ENCODE measurements around the gene CHTF8.

The CHTF8 gene

GRCh38 chr16:69072640-69072974 lies 59.8 kb downstream of the CHTF8 start:
- no peaks in the 10 kb centered on the region for H3K9me3 ChIP-seq (ENCODE audit: insufficient read depth, low read depth, low read length)
- H3K9ac ChIP-seq (ENCODE audit: low read depth, low read length, poor library complexity, severe bottlenecking): no peak overlapping the region
- H3K4me2 ChIP-seq (ENCODE audit: low read depth, low read length, poor library complexity, severe bottlenecking): peak overlapping the region; percentile 26
- H3K9me2 ChIP-seq (replicated peaks; ENCODE audit: low read depth, low read length): no peaks in the 10 kb centered on the region
- H3K4me1 ChIP-seq (ENCODE audit: insufficient read depth, low read length, poor library complexity, severe bottlenecking): no peaks in the 10 kb centered on the region
- H3K4me3 ChIP-seq (ENCODE audit: low read length, poor library complexity, severe bottlenecking): no peak overlapping the region
- no peaks in the 10 kb centered on the region for H3K27me3 ChIP-seq (ENCODE audit: insufficient read depth, low read length, poor library complexity, severe bottlenecking)
- H2AFZ ChIP-seq (ENCODE audit: low read length): no peak overlapping the region
- no peaks in the 10 kb centered on the region for H4K20me1 ChIP-seq (ENCODE audit: insufficient read depth, low read length, poor library complexity, severe bottlenecking)
- no peak for TF ChIP-seq CTCF (conservative IDR thresholded peaks at IDR 0.05; ENCODE audit: low read length)
- TF ChIP-seq EZH2phosphoT487 (IDR thresholded peaks at IDR 0.05; ENCODE audit: borderline replicate concordance): no peak
- H3K36me3 ChIP-seq (ENCODE audit: insufficient read depth, low read length): no peaks in the 10 kb centered on the region
- no peaks in the 10 kb centered on the region for H3K79me2 ChIP-seq (ENCODE audit: insufficient read depth, low read length)
- H3F3A ChIP-seq (ENCODE audit: low read depth): no peaks in the 10 kb centered on the region

GRCh38 chr16:69071036-69071435 lies 61.4 kb downstream of the CHTF8 start:
- no peak overlapping the region for H3K4me2 ChIP-seq (ENCODE audit: low read depth, low read length, poor library complexity, severe bottlenecking)
- H3K9ac ChIP-seq (ENCODE audit: low read depth, low read length, poor library complexity, severe bottlenecking): no peak overlapping the region
- H3K4me3 ChIP-seq (ENCODE audit: low read length, poor library complexity, severe bottlenecking): no peak overlapping the region
- no peaks in the 10 kb centered on the region for H3K79me2 ChIP-seq (ENCODE audit: insufficient read depth, low read length)
- H3K9me2 ChIP-seq (replicated peaks; ENCODE audit: low read depth, low read length): no peaks in the 10 kb centered on the region
- H3K36me3 ChIP-seq (ENCODE audit: insufficient read depth, low read length): no peaks in the 10 kb centered on the region
- no peaks in the 10 kb centered on the region for H4K20me1 ChIP-seq (ENCODE audit: insufficient read depth, low read length, poor library complexity, severe bottlenecking)
- H3K4me1 ChIP-seq (ENCODE audit: insufficient read depth, low read length, poor library complexity, severe bottlenecking): no peaks in the 10 kb centered on the region
- no peaks in the 10 kb centered on the region for H3K27me3 ChIP-seq (ENCODE audit: insufficient read depth, low read length, poor library complexity, severe bottlenecking)
- TF ChIP-seq CTCF (conservative IDR thresholded peaks at IDR 0.05; ENCODE audit: low read length): no peak
- TF ChIP-seq EZH2phosphoT487 (IDR thresholded peaks at IDR 0.05; ENCODE audit: borderline replicate concordance): no peak
- no peaks in the 10 kb centered on the region for H3K9me3 ChIP-seq (ENCODE audit: insufficient read depth, low read depth, low read length)
- no peak overlapping the region for H2AFZ ChIP-seq (ENCODE audit: low read length)
- no peaks in the 10 kb centered on the region for H3F3A ChIP-seq (ENCODE audit: low read depth)

- no peaks in the 10 kb centered on the region for H3K79me2 ChIP-seq (ENCODE audit: insufficient read depth, low read length)
- H4K20me1 ChIP-seq (ENCODE audit: insufficient read depth, low read length, poor library complexity, severe bottlenecking): no peaks in the 10 kb centered on the region
- H3K9me3 ChIP-seq (ENCODE audit: insufficient read depth, low read depth, low read length): no peaks in the 10 kb centered on the region
- no peaks in the 10 kb centered on the region for H3K4me1 ChIP-seq (ENCODE audit: insufficient read depth, low read length, poor library complexity, severe bottlenecking)
- no peaks in the 10 kb centered on the region for H3K36me3 ChIP-seq (ENCODE audit: insufficient read depth, low read length)
- H3K9me2 ChIP-seq (replicated peaks; ENCODE audit: low read depth, low read length): no peaks in the 10 kb centered on the region
- TF ChIP-seq CTCF (conservative IDR thresholded peaks at IDR 0.05; ENCODE audit: low read length) (no peak), EZH2phosphoT487 (IDR thresholded peaks at IDR 0.05; ENCODE audit: borderline replicate concordance) (no peak)
- no peak overlapping the region for H2AFZ ChIP-seq (ENCODE audit: low read length)
- no peak overlapping the region for H3K4me2 ChIP-seq (ENCODE audit: low read depth, low read length, poor library complexity, severe bottlenecking)
- no peak overlapping the region for H3K9ac ChIP-seq (ENCODE audit: low read depth, low read length, poor library complexity, severe bottlenecking)
- no peak overlapping the region for H3K4me3 ChIP-seq (ENCODE audit: low read length, poor library complexity, severe bottlenecking)
- H3F3A ChIP-seq (ENCODE audit: low read depth): no peaks in the 10 kb centered on the region
- H3K27me3 ChIP-seq (ENCODE audit: insufficient read depth, low read length, poor library complexity, severe bottlenecking): no peaks in the 10 kb centered on the region
Observed at GRCh38 chr16:69069504-69069903, 62.9 kb downstream of the CHTF8 start.

Measured in Loucy (cell line).